ENCODE measurements around the gene PCNA. TPM values are rescaled to one million over a fixed set of nuclear protein-coding genes. Genes with fewer than 3 reads are reported as not detected.

The PCNA gene
- total RNA-seq, 6 donors from 2014 or later, result 15.5 to 55.9 (median 42.3) TPM

GRCh38 chr20:5153612-5154542 is 34.1 kb upstream of the PCNA start:
- ATAC-seq (ENCODE audit: low FRiP score in 2 of 2), result no peak
- Histone ChIP-seq H3K27ac (no peak overlapping the region), H3K27me3 (no peaks in the 10 kb centered on the region), H3K4me1 (peaks cover 8 to 56% (median 30%) of the 10 kb centered on the region in 4 donors), H3K4me3 (no peak overlapping the region), H3K9me3 (no peaks in the 10 kb centered on the region), H3K36me3 (no peaks in the 10 kb centered on the region)
- no peak for DNase-seq
- 88 to 92% methylated on average over 5 of the region's 5 CpGs for WGBS, 2 donors
- TF ChIP-seq CTCF (IDR thresholded peaks at IDR 0.05), result no peak
- no peak for TF ChIP-seq POLR2AphosphoS5 (IDR thresholded peaks at IDR 0.05)
- no peak for TF ChIP-seq POLR2A (IDR thresholded peaks at IDR 0.05)
- no peak for TF ChIP-seq EP300 (IDR thresholded peaks at IDR 0.05)

- 90 to 94% methylated on average over 3 of the region's 3 CpGs for WGBS, 2 donors
- no peaks in the 10 kb centered on the region for H3K9me3 ChIP-seq
- H3K27ac ChIP-seq, result no peak overlapping the region
- H3K36me3 ChIP-seq, result no peaks in the 10 kb centered on the region
- TF ChIP-seq CTCF (IDR thresholded peaks at IDR 0.05) (no peak), POLR2AphosphoS5 (IDR thresholded peaks at IDR 0.05) (no peak), EP300 (IDR thresholded peaks at IDR 0.05) (no peak), POLR2A (IDR thresholded peaks at IDR 0.05) (no peak)
- peaks cover 13 to 63% (median 33%) of the 10 kb centered on the region in 4 donors for H3K4me1 ChIP-seq
- ATAC-seq (ENCODE audit: low FRiP score in 2 of 2), result no peak
- DNase-seq, result no peak
- H3K4me3 ChIP-seq, result no peak overlapping the region
- no peaks in the 10 kb centered on the region for H3K27me3 ChIP-seq
Observed at GRCh38 chr20:5153152-5153467, 33.4 kb upstream of the PCNA start.

- ATAC-seq (ENCODE audit: low FRiP score in 2 of 2) (peak in 1 of 2 donors; percentile 56), DNase-seq (peak in 1 of 2 donors; percentile 19)
- H3K36me3 ChIP-seq, result no peaks in the 10 kb centered on the region
- H3K27me3 ChIP-seq, result no peaks in the 10 kb centered on the region
- TF ChIP-seq POLR2A (IDR thresholded peaks at IDR 0.05) (no peak), POLR2AphosphoS5 (IDR thresholded peaks at IDR 0.05) (no peak), CTCF (IDR thresholded peaks at IDR 0.05) (no peak), EP300 (IDR thresholded peaks at IDR 0.05) (no peak)
- H3K4me3 ChIP-seq, result no peak overlapping the region
- no peaks in the 10 kb centered on the region for H3K9me3 ChIP-seq
- 85 to 88% methylated on average over 13 of the region's 13 CpGs for WGBS, 2 donors
- H3K4me1 ChIP-seq, result peaks cover 34 to 74% (median 47%) of the 10 kb centered on the region in 4 donors
- H3K27ac ChIP-seq, result peak overlapping the region in 1 of 4 donors; percentile 10
Observed at GRCh38 chr20:5150226-5151076, 30.7 kb upstream of the PCNA start.

GRCh38 chr20:5149892-5150225 is 30.1 kb upstream of the PCNA start:
- H3K4me1 ChIP-seq, result peaks cover 39 to 78% (median 53%) of the 10 kb centered on the region in 4 donors
- no peaks in the 10 kb centered on the region for H3K36me3 ChIP-seq
- H3K4me3 ChIP-seq, result no peak overlapping the region
- DNase-seq, result no peak
- 86 to 89% methylated on average over 3 of the region's 3 CpGs for WGBS, 2 donors
- TF ChIP-seq CTCF (IDR thresholded peaks at IDR 0.05), result no peak
- TF ChIP-seq EP300 (IDR thresholded peaks at IDR 0.05), result no peak
- TF ChIP-seq POLR2A (IDR thresholded peaks at IDR 0.05), result no peak
- no peak for TF ChIP-seq POLR2AphosphoS5 (IDR thresholded peaks at IDR 0.05)
- no peak overlapping the region for H3K27ac ChIP-seq
- no peaks in the 10 kb centered on the region for H3K9me3 ChIP-seq
- no peaks in the 10 kb centered on the region for H3K27me3 ChIP-seq
- no peak for ATAC-seq (ENCODE audit: low FRiP score in 2 of 2)
